DOHH2 (cell line): ENCODE measurements around the gene SPAG6.

ENCODE experiments used
- H3F3A ChIP-seq: fragments of 200-600 bp; sonication (generic), shearing (Covaris generic); 2 replicates; pipeline ENCODE4 v1.6.0; 2016; ENCODE audit warnings: antibody characterized with exemption, mild to moderate bottlenecking; ENCODE audit not compliant: control insufficient read depth, insufficient read depth
- H3K27ac ChIP-seq: fragments of 200-600 bp; sonication (generic); 2 replicates; pipeline ENCODE4 v1.5.1; 2014; ENCODE audit warnings: low read depth, mild to moderate bottlenecking, low read length, moderate library complexity
- H3K27me3 ChIP-seq: fragments of 200-600 bp; sonication (generic); 2 replicates; pipeline ENCODE4 v1.6.1; 2014; ENCODE audit warnings: mild to moderate bottlenecking, low read length, mixed read lengths; ENCODE audit not compliant: control insufficient read depth
- H3K36me3 ChIP-seq: fragments of 200-600 bp; sonication (generic); 2 replicates; pipeline ENCODE4 v1.6.1; 2014; ENCODE audit warnings: mild to moderate bottlenecking, low read length, moderate library complexity, mixed read lengths; ENCODE audit not compliant: control insufficient read depth
- H3K4me1 ChIP-seq: fragments of 200-600 bp; sonication (generic); 2 replicates; pipeline ENCODE4 v1.6.1; 2014; ENCODE audit warnings: mild to moderate bottlenecking, low read length, mixed read lengths; ENCODE audit not compliant: control insufficient read depth
- H3K4me2 ChIP-seq: fragments of 200-600 bp; sonication (generic); 2 replicates; pipeline ENCODE4 v1.6.0; 2014; ENCODE audit warnings: mild to moderate bottlenecking, low read length, moderate library complexity
- H3K4me3 ChIP-seq: fragments of 200-600 bp; sonication (generic); 2 replicates; pipeline ENCODE4 v1.5.1; 2014; ENCODE audit warnings: mild to moderate bottlenecking, low read length, mixed read lengths
- H3K79me2 ChIP-seq: fragments of 200-600 bp; sonication (generic); 2 replicates; pipeline ENCODE4 v1.6.1; 2014; ENCODE audit warnings: mild to moderate bottlenecking, low read length, mixed read lengths; ENCODE audit not compliant: control insufficient read depth
- H3K9me2 ChIP-seq: fragments of 200-600 bp; sonication (generic); replicated peaks from 2 replicates; pipeline ENCODE4 v1.6.1; 2014; ENCODE audit warnings: mild to moderate bottlenecking, low read length, mixed read lengths; ENCODE audit not compliant: control insufficient read depth
- H3K9me3 ChIP-seq: fragments of 200-600 bp; sonication (generic); 2 replicates; pipeline ENCODE4 v1.6.1; 2014; ENCODE audit warnings: antibody characterized with exemption, low read length, mixed read lengths; ENCODE audit not compliant: control insufficient read depth, insufficient read depth
- H4K20me1 ChIP-seq: fragments of 200-600 bp; sonication (generic); 2 replicates; pipeline ENCODE4 v1.6.0; 2014; ENCODE audit warnings: low read depth, mild to moderate bottlenecking, antibody characterized with exemption, low read length, moderate library complexity; ENCODE audit not compliant: control insufficient read depth, insufficient read depth
- EZH2phosphoT487 ChIP-seq: fragments of 200-600 bp; sonication (generic); IDR thresholded peaks from 2 replicates; pipeline ENCODE4 v1.6.1; 2017; ENCODE audit warnings: borderline replicate concordance, mild to moderate bottlenecking, antibody characterized with exemption, low read length, moderate library complexity, mixed read lengths
- TF ChIP-seq, protein P1 (sequence below): fragments of 200-600 bp; sonication (generic); IDR thresholded peaks from one replicate; pipeline ENCODE4 v1.5.1; 2014; ENCODE audit warnings: antibody characterized with exemption, mild to moderate bottlenecking, low read depth, low read length; ENCODE audit not compliant: poor library complexity, severe bottlenecking

Gene SPAG6

DNA sequence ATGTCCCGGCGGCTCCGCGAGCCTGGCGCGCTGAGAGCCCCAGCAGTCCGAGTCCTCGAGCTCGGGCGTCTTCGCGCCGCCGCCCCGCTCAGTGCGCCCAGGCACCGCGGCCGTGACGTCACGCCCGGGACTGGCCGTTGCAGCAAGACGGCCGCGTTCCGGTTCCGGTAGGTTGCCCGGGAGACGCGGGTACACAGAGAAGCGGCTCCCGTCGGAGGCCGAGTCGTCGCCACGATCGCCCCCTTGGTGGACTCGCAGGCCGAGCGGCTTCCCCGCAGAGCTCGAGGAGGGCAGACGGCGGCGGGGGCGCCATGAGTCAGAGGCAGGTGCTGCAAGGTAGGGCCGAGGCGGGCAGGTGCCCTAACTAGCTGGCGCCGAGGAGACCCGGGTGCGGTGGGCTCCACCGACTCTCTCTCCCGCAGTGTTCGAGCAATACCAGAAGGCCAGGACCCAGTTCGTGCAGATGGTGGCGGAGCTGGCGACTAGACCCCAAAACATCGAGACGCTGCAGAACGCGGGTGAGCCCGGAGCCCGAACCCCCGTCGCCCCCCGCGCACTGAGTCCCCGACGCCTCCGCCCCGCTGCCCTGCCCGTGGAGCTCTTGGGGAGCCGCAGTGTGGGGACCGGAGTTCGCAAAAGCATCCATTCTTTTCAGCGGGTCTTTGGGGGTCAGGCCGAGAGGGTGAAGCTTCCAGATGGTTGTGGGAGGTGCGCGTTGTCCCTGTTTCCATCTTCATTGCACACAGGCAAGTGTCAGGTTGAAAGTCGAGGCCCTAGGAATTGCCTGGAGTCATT lies at the start of gene SPAG6:
Gene SPAG6, plus strand, starts transcription at position 196 of the 795 bp plus-strand sequence. Its CDS starts 116 bp downstream, at position 312.
- H3K27me3 ChIP-seq = peaks cover 37% of the 10 kb centered on the region
- peaks cover 16% of the 10 kb centered on the region; the same call in 1 of the 2 replicates for H3F3A ChIP-seq
- no peaks in the 10 kb centered on the region for H4K20me1 ChIP-seq
- no peaks in the 10 kb centered on the region for H3K79me2 ChIP-seq
- H3K4me3 ChIP-seq = peak within 1 kb of the TSS; percentile 48
- H3K9me3 ChIP-seq = no peaks in the 10 kb centered on the region
- peak within 1 kb of the TSS; percentile 66 for H3K27ac ChIP-seq
- no peaks in the 10 kb centered on the region for H3K36me3 ChIP-seq
- peaks cover 45% of the 10 kb centered on the region for H3K4me1 ChIP-seq
- TF ChIP-seq, protein P1, sequence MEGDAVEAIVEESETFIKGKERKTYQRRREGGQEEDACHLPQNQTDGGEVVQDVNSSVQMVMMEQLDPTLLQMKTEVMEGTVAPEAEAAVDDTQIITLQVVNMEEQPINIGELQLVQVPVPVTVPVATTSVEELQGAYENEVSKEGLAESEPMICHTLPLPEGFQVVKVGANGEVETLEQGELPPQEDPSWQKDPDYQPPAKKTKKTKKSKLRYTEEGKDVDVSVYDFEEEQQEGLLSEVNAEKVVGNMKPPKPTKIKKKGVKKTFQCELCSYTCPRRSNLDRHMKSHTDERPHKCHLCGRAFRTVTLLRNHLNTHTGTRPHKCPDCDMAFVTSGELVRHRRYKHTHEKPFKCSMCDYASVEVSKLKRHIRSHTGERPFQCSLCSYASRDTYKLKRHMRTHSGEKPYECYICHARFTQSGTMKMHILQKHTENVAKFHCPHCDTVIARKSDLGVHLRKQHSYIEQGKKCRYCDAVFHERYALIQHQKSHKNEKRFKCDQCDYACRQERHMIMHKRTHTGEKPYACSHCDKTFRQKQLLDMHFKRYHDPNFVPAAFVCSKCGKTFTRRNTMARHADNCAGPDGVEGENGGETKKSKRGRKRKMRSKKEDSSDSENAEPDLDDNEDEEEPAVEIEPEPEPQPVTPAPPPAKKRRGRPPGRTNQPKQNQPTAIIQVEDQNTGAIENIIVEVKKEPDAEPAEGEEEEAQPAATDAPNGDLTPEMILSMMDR = no peak
- no peak for TF ChIP-seq EZH2phosphoT487
- no peaks in the 10 kb centered on the region for H3K9me2 ChIP-seq
- H3K4me2 ChIP-seq = peak within 1 kb of the TSS; percentile 65

DNA sequence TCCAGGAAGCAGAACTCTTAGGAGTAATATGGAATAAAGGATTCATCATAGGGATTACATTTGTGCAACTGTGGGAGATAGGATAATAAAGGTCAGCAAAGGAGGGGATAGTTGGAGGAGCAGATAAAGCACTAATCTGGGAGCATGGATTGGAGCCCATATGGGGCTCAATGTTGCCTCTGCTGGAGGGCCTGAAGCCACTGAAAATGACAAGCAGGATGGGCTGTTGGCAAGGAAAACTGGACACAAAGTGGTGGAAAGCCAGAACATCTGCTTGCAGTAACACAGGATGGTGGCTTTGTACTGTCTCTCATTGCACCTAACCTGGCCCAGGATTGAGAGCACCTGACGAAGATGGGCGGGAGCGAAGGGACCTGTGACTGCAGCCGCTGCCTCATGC lies 44.1 kb upstream of the SPAG6 start:
- H3K4me3 ChIP-seq = no peak overlapping the region
- H3K27me3 ChIP-seq = peaks cover 3% of the 10 kb centered on the region; the same call in 1 of the 2 replicates
- H3K9me2 ChIP-seq = no peaks in the 10 kb centered on the region
- H3K4me2 ChIP-seq = no peak overlapping the region
- H3K79me2 ChIP-seq = no peaks in the 10 kb centered on the region
- TF ChIP-seq, protein P1 = no peak
- TF ChIP-seq EZH2phosphoT487 = no peak
- no peak overlapping the region for H3K27ac ChIP-seq
- no peaks in the 10 kb centered on the region for H3K36me3 ChIP-seq
- no peaks in the 10 kb centered on the region for H4K20me1 ChIP-seq
- no peaks in the 10 kb centered on the region for H3F3A ChIP-seq
- no peaks in the 10 kb centered on the region for H3K9me3 ChIP-seq
- peaks cover 5% of the 10 kb centered on the region for H3K4me1 ChIP-seq

DNA sequence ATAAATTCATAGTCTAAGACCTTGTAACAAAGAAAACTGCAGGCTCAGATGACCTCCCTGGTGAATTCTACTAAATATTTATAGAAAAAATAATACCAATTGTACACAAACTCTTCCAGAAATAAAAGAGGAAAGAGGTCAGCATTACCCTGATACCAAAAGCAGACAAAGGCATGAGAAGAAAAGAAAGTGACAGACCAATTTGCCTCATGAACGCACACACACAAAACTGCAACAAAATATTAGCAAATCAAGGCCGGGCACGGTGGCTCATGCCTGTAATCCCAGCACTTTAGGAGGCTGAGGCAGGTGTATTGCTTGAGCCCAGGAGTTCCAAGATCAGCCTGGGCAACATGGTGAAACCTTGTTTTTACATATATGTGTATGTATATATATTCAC lies 41.8 kb upstream of the SPAG6 start:
- Histone ChIP-seq H3K4me3 (no peak overlapping the region), H3K4me2 (no peak overlapping the region), H3K9me3 (no peaks in the 10 kb centered on the region), H3F3A (no peaks in the 10 kb centered on the region), H3K27ac (no peak overlapping the region), H4K20me1 (no peaks in the 10 kb centered on the region), H3K4me1 (peaks cover 5% of the 10 kb centered on the region), H3K36me3 (no peaks in the 10 kb centered on the region), H3K9me2 (no peaks in the 10 kb centered on the region), H3K27me3 (peaks cover 3% of the 10 kb centered on the region; the same call in 1 of the 2 replicates), H3K79me2 (no peaks in the 10 kb centered on the region)
- no peak for TF ChIP-seq EZH2phosphoT487
- TF ChIP-seq, protein P1 = no peak
